Activated CD8-positive, alpha-beta memory T cell treated with anti-CD3 and anti-CD28 coated beads, Interleukin-2, amount 50 U/mL, for 4 hours (primary cell): ENCODE data around the gene PLA2G2A.
"Not testable (repeated sequence)": the region's sequence is repeated elsewhere in the genome, so short reads cannot be mapped to it uniquely, and the experiment has no call there.

ENCODE experiments used
- DNase-seq: peaks from one replicate; pipeline ENCODE4 v3.0.0-alpha.2; 2020

Gene PLA2G2A, protein sequence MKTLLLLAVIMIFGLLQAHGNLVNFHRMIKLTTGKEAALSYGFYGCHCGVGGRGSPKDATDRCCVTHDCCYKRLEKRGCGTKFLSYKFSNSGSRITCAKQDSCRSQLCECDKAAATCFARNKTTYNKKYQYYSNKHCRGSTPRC

DNA sequence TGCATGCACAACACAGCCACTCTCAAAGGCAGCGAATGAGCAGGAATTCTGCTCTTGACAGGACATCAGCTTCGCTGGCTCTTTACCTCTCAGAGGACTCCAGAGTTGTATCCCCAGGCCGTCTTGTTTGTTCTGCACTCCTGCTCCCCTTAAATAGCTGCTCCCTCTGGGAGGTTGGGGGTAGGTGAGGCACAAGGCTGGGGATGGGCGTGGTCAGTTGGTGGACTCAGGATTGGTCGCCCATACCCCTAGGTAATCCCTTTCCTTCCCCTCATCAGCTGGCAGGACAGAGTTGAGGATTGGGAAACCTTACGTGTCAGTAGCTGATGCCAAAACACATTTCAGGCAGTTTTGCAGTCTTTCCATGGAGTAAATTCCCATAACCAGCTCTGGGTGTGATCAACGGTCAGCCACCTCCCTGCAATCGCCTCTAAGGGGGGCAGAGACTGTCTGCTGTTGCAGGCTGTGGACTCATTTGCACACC lies at the start of gene PLA2G2A:
Gene PLA2G2A (minus strand): TSS at position 125 of the 484 bp plus-strand sequence. CDS start 845 bp downstream, outside the sequence.
- no peak for DNase-seq

DNA sequence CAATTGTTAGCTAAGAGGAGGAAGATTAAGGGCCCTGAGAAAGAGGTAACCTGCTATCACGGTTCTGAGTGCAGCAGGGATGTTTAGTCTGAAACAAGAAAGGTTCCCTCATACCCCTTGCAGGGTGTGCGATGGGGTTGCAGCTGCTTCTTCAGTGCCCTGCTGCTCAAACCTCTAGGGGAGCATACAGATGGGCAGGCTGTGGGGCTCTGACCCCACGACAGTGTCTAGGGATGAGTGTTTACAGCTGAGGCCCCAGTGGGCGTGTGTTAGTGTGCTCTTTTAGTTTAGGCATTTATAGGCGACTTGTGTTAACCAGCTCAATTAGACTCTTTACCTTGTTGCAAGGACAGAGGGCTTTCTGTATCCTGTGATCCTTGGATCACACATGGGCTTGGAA lies 49.3 kb upstream of the PLA2G2A start:
- DNase-seq: no peak

DNA sequence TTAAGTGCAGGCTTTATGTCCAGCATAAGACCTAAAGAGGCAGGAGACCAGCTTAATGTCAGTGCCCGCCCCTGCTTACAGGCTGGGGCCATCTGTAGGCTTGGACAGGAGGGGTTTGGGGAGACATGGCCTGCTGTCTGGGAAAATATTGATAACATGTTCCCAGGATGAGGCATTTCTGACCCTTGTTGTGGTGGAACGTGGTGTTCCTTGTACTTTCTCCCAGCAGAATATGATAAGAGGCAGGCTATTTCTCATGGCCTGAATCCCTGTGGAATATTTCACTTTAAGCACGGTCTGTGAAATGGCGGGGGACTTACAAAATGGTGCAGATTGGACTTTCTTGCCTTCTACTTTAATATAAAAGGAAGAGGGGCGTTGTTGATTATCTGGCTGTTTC lies 48.7 kb upstream of the PLA2G2A start:
- DNase-seq: no peak

DNA sequence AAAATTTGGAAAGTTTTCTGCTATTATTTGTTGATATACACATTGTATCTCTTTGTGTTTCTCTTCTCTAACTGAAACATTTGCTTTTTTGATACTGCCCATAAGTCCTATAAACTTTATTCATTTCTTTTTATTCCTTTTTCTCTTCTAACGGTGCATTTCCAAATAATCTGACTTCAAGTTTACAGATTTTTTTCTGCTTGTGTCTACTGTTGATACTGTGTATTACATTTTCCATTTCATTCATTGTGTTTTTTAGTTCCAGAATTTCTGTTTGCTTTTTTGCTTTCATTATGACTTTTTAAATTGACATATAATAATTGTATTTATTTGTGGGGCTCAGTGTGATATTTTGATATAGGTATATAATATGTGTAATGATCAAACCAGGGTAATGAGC lies 38.3 kb upstream of the PLA2G2A start:
- DNase-seq: no peak

DNA sequence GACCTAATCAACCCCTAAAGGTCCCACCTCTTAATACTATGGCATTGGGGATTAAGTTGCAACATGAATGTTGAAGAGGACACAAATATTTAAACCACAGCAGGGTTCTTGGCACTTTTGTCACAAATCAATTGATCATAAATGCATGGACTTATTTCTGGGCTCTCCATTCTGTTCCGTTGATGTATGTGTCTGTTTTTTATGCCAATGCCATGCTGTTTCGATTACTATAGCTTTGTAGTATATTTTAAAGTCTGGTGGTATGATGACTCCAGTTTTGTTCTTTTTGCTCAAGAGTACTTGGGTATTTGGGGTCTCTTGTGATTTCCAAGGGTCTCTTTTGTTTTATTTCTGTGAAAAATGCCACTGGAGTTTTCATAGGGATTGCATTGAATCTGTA lies 34.7 kb upstream of the PLA2G2A start:
- no peak for DNase-seq

DNA sequence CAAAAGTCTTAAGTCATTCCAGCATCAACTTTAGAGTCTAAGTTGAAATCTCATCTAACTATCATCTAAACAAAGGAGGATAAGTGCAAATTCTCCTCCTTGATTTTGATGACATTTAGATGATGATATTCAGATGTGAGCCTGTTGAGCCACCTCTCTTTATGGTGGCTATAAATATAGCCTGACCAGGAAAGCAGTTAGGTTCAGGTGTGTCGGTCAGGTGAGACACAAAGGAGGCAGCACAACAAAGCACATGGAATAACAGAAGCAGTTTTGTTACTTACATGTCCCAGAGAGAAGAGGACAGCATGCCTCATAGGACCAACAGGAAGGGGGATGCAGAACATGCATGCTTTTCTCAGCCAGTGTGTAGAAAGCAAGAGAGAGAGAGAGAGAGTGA lies 30.6 kb upstream of the PLA2G2A start:
- DNase-seq: no peak

DNA sequence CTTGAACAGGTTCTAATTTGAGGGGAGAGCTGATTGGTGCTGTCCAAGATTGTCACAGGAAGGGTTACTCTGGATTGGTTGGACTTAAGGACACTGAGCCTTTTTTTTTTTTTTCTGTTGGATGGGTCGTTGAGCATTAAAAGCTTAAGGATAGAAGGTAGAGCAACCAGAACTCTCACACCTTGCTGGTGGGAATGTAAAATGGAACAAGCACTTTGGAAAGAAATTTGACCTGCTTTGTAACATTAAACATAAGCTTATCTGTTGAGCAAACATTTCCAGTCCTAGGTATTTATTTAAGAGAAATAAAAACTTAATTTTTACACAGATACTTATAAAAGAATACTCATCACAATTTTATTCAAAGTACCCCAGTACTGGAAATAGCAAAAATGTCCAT lies 29.8 kb upstream of the PLA2G2A start:
- no peak for DNase-seq

DNA sequence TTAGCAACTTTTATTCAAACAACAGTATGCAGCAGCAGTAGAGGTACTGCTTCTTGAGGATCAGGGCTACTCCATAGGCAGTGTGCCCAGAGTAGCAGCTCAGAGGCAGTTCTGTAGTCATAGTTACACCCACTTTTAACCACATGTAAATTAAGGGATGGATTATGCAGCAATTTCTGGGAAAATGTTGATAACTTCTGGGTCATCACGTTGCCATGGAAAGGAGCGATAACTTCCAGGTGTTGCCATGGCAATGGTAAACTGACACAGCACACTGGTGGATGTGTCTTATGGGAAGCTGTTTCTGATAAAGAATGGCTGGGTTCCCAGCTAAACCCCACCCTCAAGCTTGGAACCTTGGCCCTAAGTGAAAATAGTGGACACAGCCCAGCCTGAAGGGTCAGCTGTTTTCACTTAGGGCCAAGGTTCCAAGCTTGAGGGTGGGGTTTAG lies 29.0 kb upstream of the PLA2G2A start:
- no peak for DNase-seq

DNA sequence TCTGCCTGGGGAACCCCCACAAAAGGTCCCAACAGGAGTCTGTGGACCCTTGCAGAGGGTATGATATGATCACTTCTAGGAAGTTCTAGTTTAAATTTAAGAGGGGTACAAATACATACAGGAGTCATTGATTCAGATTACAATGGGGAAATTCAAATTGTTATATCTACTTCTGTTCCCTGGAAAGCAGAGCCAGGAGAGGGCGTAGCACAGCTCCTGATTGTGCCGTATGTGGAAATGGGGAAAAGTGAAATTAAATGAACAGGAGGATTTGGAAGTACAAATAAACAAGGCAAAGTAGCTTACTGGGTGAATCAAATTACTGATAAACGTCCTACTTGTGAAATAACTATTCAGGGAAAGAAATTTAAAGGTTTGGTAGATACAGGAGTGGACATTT lies 19.4 kb upstream of the PLA2G2A start:
- not testable (repeated sequence) for DNase-seq

DNA sequence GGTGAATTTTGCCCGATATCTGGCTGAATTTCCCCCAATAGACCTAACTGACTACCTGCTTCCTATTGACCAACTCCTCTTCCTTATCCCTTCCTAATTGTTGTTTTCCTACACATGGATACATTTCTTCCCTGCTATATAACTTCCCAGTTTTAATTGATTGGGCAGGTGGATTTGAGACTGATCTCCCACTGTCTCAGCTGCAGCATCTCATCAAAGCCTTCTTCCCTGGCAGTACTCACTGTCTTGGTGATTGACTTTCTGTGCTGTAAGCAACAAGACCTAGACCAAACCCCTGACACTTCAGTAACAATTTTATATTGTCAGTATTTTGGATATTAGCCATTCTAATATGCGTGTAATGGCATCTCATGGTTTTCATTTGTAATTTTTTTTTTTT lies 11.3 kb upstream of the PLA2G2A start:
- DNase-seq: no peak

DNA sequence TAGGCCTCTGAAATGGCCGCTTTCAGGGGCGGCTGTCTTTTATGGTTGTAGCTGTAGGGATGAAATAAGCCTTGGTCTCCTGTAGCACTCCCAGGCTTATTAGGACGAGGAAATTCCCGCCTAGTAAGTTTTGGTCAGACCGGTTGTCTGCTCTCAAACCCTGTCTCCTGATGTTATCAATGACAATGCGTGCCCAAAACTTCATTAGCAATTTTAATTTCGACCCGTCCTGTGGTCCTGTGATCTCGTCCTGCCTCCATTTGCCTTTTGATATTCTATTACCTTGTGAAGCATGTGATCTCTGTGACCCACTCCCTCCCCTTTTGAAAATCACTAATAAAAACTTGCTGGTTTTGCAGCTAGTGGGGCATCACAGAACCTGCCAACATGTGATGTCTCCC lies 10.8 kb upstream of the PLA2G2A start:
- DNase-seq: not testable (repeated sequence)

DNA sequence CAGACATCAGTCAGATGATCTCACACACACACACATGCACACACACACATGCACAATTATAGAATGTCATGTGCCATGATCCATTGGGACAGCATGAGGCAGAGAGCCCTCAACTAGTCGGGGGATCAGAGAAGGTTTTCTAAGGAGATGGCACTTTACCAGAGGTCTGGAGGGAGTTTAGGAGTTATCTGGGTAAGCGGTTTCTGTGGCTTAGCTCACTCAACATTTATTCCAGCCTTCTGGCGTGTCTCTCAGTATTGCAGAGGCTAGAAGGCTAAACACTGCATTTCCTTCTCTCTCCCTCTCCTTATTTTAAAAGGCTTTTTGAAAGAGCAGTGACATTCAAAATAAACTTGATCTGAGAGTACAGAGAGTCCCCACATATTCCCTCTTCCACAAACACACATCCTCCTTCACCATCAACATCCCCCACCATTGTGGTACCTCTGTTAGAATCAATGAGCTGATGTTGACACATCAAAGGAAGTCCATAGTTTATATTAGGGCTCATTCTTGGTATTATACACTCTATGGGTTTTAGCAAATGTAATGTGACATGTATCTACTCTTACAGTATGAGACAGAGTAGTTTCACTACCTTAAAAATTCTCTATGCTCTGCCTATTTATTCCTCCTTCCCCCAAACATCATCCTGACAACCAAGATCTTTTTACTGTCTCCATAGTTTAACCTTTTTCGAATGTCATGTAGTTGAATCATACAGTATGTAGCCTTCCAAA lies 9.0 kb upstream of the PLA2G2A start:
- DNase-seq: no peak

DNA sequence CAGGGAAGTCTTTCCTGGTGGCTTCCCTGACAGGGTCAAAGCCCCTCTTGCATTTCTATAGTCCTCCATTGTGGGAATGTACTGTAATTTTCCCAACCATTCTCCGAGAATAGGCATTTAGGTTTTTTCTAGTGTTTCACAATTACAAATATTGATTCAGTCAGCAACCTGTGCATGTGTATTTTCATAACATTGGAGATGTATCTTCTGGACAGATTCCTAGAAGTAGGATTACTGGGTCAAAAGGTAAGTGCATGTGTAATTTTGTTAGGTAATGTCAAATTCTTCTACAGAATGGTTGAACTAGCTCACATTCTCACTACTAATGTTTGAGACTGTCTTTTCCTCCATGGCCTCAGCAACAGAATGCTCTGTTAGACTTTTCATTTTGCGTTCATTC lies 8.3 kb upstream of the PLA2G2A start:
- no peak for DNase-seq

DNA sequence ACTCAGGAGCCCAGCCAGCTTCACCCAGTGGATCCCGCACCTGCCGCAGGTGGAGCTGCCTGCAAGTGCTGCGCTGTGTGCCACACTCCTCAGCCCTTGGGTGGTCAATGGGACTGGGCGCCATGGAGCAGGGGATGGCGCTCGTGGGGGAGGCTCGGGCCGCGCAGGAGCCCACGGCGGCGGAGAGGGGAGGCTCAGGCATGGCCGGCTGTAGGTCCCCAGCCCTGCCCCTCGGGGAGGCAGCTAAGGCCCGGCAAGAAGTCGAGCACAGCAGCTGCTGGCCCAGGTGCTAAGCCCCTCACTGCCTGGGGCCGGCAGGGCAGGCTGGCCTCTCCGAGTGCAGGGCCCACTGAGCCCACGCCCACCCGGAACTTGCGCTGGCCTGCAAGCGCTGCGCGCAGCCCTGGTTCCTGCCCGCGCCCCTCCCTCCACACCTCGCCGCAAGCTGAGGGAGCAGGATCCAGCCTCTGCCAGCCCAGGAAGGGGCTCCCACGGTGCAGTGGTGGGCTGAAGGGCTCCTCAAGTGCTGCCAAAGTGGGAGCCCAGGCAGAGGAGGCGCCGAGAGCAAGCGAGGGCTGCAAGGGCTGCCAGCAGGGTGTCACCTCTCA lies 5.1 kb upstream of the PLA2G2A start:
- not testable (repeated sequence) for DNase-seq

DNA sequence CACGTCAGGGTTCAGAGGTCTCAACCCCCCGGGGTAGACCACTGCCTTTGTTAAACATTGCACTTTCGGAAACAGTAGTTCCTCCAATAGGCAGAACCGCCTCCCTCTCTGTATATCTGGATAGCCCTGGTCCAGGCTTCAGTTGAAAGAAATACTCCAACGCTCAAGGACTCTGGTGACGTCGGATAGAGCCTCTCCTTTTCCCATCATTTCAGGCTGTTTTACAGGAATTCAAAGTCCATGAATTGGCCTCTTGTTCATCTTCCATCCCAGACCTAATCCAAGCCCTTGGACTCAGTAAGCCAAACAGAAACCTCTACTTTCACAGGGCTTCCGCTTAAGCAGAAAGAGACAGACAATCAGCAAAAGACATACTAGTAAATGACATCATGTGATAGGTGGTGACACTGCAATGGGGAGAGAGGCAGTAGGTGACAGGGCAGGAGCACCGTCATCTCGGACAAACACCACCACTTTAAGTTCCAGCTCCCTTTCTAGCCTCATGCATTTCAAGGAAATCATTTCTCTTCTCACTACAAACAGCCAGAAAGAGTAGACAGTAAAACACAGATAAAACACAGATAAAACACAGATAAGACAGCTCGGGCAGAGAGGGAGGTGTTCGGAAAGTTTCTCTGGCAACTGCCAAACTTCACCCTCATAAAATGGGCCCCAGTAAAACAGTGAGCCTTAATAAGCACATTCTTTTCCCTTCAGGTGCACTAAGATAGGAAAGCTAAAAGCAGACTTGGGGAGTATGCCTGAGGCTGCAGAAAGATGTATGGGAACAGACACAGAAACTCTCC lies 2.3 kb upstream of the PLA2G2A start:
- DNase-seq: no peak

DNA sequence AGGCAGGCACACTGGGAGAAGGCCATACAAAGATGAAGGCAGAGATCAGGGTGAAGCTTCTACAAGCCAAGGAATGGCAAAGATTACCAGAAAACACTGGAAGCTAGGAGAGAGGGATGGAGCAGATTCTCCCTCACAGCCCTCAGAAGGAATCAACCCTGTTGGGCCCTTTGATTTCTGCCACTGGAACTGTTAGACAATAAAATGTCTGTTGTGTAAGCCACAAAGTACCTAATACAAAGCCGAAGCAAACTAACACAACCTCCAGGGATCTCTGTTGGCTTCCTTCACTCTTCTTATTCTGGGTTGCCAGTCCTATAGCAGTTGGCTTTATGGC lies 1.7 kb upstream of the PLA2G2A start:
- DNase-seq: no peak

DNA sequence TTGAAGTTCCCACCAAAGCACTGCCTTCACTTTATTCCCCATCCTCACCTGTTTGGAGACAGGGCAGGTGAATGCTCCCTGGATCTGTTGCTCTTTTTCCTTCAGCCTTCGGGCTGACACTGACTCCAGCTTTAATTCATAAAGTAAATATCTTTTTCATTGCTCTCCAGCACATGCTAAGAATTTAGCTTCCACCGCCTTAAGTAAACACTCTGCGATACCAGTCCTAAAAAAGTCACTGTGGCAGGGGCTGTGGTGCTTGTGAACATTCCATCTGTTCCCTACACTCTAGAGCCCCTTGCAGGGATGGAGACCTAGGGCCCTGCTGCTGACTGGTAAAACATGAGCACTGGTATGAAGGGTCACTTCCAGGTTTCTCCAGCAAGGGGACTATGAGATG lies 896 bp upstream of the PLA2G2A start:
- no peak for DNase-seq

DNA sequence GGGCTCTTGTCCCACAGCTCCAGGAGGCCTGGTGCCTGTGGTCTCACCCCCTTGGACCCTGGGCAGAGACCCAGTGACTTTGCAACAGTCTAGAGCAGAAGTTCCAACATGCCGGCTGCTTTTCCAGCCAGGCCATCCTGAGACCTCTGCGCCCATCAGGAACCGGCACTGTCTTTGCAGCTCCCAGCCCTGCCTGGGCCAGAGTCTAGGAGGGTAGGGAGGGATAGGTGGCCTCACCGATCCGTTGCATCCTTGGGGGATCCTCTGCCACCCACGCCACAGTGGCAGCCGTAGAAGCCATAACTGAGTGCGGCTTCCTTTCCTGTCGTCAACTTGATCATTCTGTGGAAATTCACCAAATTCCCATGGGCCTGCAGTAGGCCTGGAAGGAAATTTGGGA lies 1.3 kb downstream of the PLA2G2A start:
- no peak for DNase-seq

DNA sequence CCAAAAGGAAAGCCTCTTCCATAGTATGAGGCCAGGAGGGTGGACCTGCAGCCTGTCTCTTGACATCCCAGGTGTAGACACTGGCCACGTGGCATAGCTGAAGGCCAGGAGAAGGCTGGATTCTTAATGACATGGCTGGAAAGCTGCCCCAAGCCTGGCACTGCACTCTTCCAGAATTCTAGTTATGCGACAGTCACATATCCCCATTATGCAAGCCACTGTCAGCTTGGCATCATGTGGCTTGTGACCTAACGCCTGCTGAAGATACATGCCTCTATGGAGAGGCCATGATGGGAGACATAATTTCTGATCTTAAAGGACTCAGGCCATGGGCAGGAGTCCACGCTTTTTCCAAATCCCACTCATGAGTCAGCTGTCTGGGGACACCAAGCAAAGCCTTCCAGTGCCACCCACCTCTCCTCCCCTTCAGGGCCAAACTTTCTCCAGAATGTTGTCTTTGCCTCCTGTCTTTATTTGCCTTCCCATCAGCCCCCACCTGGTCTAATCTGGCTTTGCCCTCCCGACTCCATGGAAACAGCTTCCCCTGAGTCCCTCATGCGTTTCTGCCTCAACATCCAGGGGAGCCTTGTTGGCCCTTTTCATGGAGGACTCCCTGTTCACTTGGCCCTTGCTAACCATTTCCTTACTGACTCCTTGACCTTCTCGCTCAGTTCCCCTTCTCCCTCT lies 3.0 kb downstream of the PLA2G2A start:
- no peak for DNase-seq

DNA sequence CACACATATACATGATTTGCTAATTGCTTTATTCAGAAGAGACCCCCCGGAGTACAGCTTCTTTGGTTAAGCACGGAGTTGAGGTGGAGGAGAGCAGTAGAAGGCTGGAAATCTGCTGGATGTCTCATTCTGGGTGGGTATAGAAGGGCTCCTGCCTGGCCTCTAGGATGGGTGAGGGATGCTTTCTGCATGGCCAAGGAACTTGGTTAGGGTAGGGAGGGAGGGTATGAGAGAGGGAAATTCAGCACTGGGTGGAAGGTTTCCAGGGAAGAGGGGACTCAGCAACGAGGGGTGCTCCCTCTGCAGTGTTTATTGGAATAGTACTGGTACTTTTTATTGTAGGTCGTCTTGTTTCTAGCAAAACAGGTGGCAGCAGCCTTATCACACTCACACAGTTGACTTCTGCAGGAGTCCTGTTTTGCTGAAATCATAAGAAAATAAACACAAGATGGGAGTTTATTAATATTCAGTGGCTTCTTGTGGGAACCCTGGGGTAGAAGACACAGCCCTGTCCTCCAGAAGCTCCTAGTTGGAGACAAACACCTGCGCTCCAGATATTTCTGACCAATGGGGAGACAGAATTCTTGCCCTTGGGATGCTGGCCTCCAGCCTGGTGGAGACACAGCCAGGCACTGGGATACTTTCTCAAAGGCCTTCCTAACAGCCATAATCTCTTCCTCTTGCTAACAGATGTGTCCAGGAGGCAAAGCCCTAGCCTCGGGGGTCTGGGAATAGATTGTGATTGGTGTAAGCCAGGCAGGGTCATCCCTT lies 3.8 kb downstream of the PLA2G2A start:
- no peak for DNase-seq

DNA sequence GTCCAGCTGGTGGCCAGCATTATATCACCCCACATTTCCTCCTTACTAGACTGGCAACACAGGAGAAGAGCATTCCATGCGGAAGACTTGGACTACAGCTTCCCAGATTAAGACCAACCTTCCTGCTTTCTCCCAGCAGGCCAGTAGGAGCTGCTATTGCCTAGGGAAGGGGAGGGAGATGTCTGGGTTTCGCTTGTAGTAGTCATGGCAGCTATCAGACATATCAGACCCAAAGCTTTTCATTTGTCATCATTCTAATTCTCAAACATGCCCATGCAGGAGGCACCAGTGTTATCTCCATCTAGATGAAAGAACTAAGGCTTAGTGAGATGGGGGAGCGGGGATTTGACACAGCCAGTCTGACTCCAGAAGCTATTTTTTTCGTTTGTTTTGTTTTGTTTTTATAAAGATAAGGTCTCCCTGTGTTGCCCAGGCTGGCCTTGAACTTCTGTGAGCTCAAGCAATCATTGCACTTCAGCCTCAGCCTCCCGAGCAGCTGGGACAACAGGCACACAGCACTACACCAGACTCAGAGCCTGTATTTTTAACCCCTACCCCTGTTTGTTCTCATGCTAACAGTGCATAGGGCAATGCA lies 4.5 kb downstream of the PLA2G2A start:
- no peak for DNase-seq

DNA sequence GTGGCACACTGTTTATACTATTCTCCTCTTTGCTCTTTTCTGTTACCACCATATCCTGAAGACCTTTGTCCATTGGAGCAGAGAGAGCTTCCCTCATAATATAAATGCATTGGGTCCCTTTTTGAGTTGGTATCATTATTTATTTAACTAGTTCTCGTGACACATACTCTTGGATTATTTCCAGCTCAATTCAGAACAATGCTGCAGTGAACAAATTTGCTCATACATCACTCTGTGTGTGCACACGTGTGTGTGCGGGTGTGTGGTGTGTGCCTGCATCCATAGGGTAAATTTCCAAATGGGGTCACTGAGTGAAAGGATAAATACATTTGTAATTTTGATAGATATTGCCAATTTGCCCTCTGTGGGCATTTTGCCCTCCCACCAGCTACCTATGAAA lies 5.8 kb downstream of the PLA2G2A start:
- DNase-seq: no peak
